Myocyte (in vitro differentiated cells): Measurements from ENCODE around the gene KCNK17. TPM values are rescaled to one million over a fixed set of nuclear protein-coding genes. Genes with fewer than 3 reads are reported as not detected.

Source experiments
- DNase-seq: peaks from one replicate; pipeline ENCODE4 v3.0.0-alpha.2; 2012; ENCODE audit warnings: low read depth
- total RNA-seq: library from RNA; depleted of rRNA; stranded (reverse); fragments of >200 nt; gene quantifications from 2 replicates; pipeline ENCODE4 v1.2.3, GENCODE V29; 2014

The KCNK17 gene
- total RNA-seq, 1 donor from 2014 or later: not detected

- DNase-seq: no peak
Measured at GRCh38 chr6:39274471-39274870, 39.7 kb downstream of the KCNK17 start.

GRCh38 chr6:39273406-39273821 lies 40.8 kb downstream of the KCNK17 start:
- DNase-seq: no peak

- no peak for DNase-seq
Measured at GRCh38 chr6:39269961-39270360, 44.3 kb downstream of the KCNK17 start.

GRCh38 chr6:39268721-39269120 lies 45.5 kb downstream of the KCNK17 start:
- no peak for DNase-seq

GRCh38 chr6:39268171-39268570 lies 46.0 kb downstream of the KCNK17 start:
- DNase-seq: no peak

GRCh38 chr6:39266782-39267355 lies 47.4 kb downstream of the KCNK17 start:
- no peak for DNase-seq

- no peak for DNase-seq
Measured at GRCh38 chr6:39266375-39266774, 47.8 kb downstream of the KCNK17 start.

GRCh38 chr6:39263303-39264037 lies 50.7 kb downstream of the KCNK17 start:
- no peak for DNase-seq

GRCh38 chr6:39261751-39262150 lies 52.5 kb downstream of the KCNK17 start:
- DNase-seq: no peak

- DNase-seq: no peak
Measured at GRCh38 chr6:39260953-39261352, 53.3 kb downstream of the KCNK17 start.

- no peak for DNase-seq
Measured at GRCh38 chr6:39260456-39260855, 53.8 kb downstream of the KCNK17 start.

GRCh38 chr6:39256294-39256940 lies 57.8 kb downstream of the KCNK17 start:
- DNase-seq: no peak

- DNase-seq: no peak
Measured at GRCh38 chr6:39254999-39255535, 59.2 kb downstream of the KCNK17 start.

GRCh38 chr6:39251406-39251805 lies 62.8 kb downstream of the KCNK17 start:
- DNase-seq: no peak

GRCh38 chr6:39250507-39250906 lies 63.7 kb downstream of the KCNK17 start:
- DNase-seq: no peak

- no peak for DNase-seq
Measured at GRCh38 chr6:39249278-39249677, 64.9 kb downstream of the KCNK17 start.

Other genes starting within 250 kb of the KCNK17 start
- gene SAYSD1, start 199.2 kb downstream of the KCNK17 start, total RNA-seq: 15.2 and 16.1 TPM in 2 replicates
- gene KCNK5, start 84.9 kb downstream of the KCNK17 start, total RNA-seq: not detected in 2 replicates
- not detected in 2 replicates for gene KCNK16, start 8.3 kb upstream of the KCNK17 start, total RNA-seq